ENCODE data around the gene KCTD2. TPM values are rescaled to one million over a fixed set of nuclear protein-coding genes. Genes with fewer than 3 reads are reported as not detected.

The KCTD2 gene
- total and polyA plus RNA-seq, 9 of the 15 experiments (the other 6 are each of a cell fraction or from before 2014, with no cell fraction given), result 1.7 to 32.9 (median 15.8) TPM

GRCh38 chr17:75086496-75087181, 39.6 kb downstream of the KCTD2 start:
- H2AFZ ChIP-seq (ENCODE audit: low read depth, low read length), result peak overlapping the region; percentile 81
- H3K4me1 ChIP-seq (replicated peaks in 1 of 2; ENCODE audit: control insufficient read depth in 2 of 2, insufficient read depth in 2 of 2, low read length in 2 of 2), result peaks cover 42 to 48% of the 10 kb centered on the region in 2 experiments
- H3K4me3 ChIP-seq, result no peak overlapping the region
- in situ Hi-C loops (cut with MboI), result no loop called here
- intact Hi-C loops (cut with micrococcal nuclease), result no loop called here
- H3K9me1 ChIP-seq (ENCODE audit: control insufficient read depth, insufficient read depth, low read length), result peaks cover 5% of the 10 kb centered on the region
- H4K20me1 ChIP-seq (replicated peaks; ENCODE audit: control insufficient read depth, insufficient read depth, low read length), result no peaks in the 10 kb centered on the region
- POLR2A ChIA-PET, result interaction anchor here (0.7 to 3.0 kb wide), 5 partner anchors 10 to 26 kb away, joined by 3 to 11 read pairs (median 5); no protein-coding TSS in a partner anchor
- H3K27me3 ChIP-seq (ENCODE audit: control insufficient read depth in 2 of 2, insufficient read depth in 2 of 2, low read length in 2 of 2), result no peaks in the 10 kb centered on the region
- 45% methylated on average over 14 of the region's 15 CpGs for WGBS (ENCODE audit: insufficient coverage, low coverage, missing lambda C conversion rate)
- no peaks in the 10 kb centered on the region for H3K9me3 ChIP-seq (replicated peaks; ENCODE audit: control insufficient read depth, insufficient read depth, low read depth, low read length)
- H3K4me2 ChIP-seq (ENCODE audit: insufficient read depth, low read length), result peak overlapping the region; percentile 90
- H3K9ac ChIP-seq (ENCODE audit: insufficient read depth in 1 of 2, low read depth in 2 of 2, low read length in 2 of 2), result peak overlapping the region; percentile 71 to 88; a peak in 3 of 4 replicates
- H3K27ac ChIP-seq (ENCODE audit: extremely low read depth, low read depth, low read length), result peak overlapping the region; percentile 63
- peak in 1 of 4 experiments; percentile 57 for DNase-seq (ENCODE audit: extremely low read depth in 1 of 4, low spot score in 3 of 4)
- no peaks in the 10 kb centered on the region for H3K36me3 ChIP-seq (ENCODE audit: control insufficient read depth, insufficient read depth, low read length)
- no peaks in the 10 kb centered on the region for H3K79me2 ChIP-seq (ENCODE audit: control insufficient read depth, insufficient read depth, low read length)
- FAIRE-seq, result no peak
- peak; percentile 11 for ATAC-seq
- CTCF ChIA-PET (ENCODE audit: low intra/inter-chr PET ratio), result no interaction called here
- no TSS peak for BruUV-seq (replicated peaks)
- TF ChIP-seq CLOCK (CRISPR knock-in tag; IDR thresholded peaks at IDR 0.05; ENCODE audit: borderline replicate concordance) (no peak), HLTF (IDR thresholded peaks at IDR 0.05) (no peak), PHF8 (IDR thresholded peaks at IDR 0.05; ENCODE audit: borderline replicate concordance, low read length) (no peak), FOXK2 (conservative IDR thresholded peaks at IDR 0.05 in 1 of 2, IDR thresholded peaks at IDR 0.05 in 1 of 2; ENCODE audit: low read depth in 2 of 2) (peak; percentile 23 to 57; a peak in 1 of 4 replicates), ZNF445 (CRISPR knock-in tag; IDR thresholded peaks at IDR 0.05; ENCODE audit: low read depth) (no peak), KLF13 (tag; IDR thresholded peaks at IDR 0.05; ENCODE audit: borderline replicate concordance, low read depth) (no peak), TOE1 (IDR thresholded peaks at IDR 0.05; ENCODE audit: borderline replicate concordance) (peak; percentile 20; the same call in 1 of the 2 replicates), TOE1 (CRISPR knock-in tag; IDR thresholded peaks at IDR 0.05; ENCODE audit: borderline replicate concordance, low read depth) (no peak), ZNF134 (CRISPR knock-in tag; conservative IDR thresholded peaks at IDR 0.05) (no peak), SMARCB1 (IDR thresholded peaks at IDR 0.05; ENCODE audit: insufficient read length, low read depth) (no peak), CEBPB (tag; IDR thresholded peaks at IDR 0.05) (no peak), CTCF (IDR thresholded peaks at IDR 0.05 in 2 of 3, conservative IDR thresholded peaks at IDR 0.05 in 1 of 3; ENCODE audit: insufficient read depth in 2 of 3, low read depth in 1 of 3, low read length in 3 of 3) (peak in 2 of 3 experiments; percentile 11 to 29; a peak in 1 of 6 replicates), EP400 (IDR thresholded peaks at IDR 0.05) (peak; percentile 49; the same call in 1 of the 2 replicates), KAT8 (IDR thresholded peaks at IDR 0.05; ENCODE audit: low read depth) (no peak)
